ENCODE measurements around the gene PRDM12.
"Not testable (repeated sequence)": the region's sequence is repeated elsewhere in the genome, so short reads cannot be mapped to it uniquely, and the experiment has no call there.

The PRDM12 gene

GRCh38 chr9:130665029-130665430 is 636 bp downstream of the PRDM12 start:
- no peak for DNase-seq (ENCODE audit: low spot score)

DNA sequence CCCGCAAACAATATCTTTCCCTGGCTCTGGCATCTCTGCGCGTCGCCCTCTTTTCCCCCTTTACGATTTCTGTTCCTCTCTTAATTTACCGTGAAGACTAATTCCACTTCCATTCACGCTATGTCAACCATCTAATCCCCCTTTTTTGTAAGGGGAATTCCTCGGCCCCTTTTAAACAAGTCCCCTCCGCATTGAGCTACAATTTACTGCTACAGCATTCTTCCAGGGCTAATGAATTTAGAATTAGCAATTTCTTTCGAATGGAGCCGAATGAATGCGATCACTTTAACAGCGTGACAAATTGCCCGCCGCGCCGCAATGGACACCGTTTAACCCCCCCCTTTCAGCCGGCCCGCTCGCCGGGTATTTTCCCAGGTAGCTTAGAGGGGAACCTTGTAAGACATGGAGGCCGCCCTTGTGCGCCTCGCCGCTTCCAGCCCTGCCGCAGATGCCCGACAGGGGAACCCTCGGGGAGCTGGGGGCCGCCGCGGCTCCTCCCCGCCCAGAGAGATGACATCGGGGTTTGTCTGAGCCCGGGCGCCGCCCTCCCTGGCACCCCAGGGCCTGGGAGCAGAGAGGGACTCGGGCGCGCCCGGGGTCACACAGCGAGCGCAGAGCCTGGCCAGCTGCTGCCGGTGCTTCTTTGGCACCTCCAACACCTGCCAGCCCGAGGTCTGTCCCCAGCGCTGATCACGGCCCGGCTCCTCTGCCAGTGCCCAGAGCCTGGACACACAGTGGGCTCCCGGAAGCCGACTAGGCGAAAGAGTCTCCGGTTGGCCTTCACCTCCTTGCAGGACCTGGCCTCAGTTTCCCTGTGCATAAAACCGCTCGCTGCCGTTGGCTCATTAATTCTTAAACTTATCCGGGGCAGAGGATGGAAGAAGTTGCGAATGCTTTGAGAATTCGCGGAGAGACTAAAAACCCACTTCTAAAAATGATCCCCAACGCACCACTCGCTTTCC is 1.3 kb downstream of the PRDM12 start:
- no peak for DNase-seq (ENCODE audit: low spot score)

GRCh38 chr9:130666393-130667119 is 2.2 kb downstream of the PRDM12 start:
- no peak for DNase-seq (ENCODE audit: low spot score)

DNA sequence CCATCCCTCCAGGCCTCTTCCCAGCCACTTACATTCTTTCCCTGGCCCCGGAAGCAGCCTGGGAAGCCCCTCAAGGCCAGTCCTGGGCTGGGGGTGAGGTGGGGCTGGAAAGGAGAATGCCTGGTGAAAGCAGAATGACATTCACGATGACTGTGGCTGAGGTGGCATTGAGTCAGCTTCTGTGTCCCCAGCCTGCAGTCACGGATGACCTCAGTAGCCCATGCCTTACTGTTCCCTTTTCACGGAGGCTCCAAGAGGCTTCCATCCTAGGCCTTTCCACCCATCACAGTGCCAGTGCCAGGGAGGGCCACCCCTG is 2.7 kb downstream of the PRDM12 start:
- DNase-seq (ENCODE audit: low spot score) = no peak

DNA sequence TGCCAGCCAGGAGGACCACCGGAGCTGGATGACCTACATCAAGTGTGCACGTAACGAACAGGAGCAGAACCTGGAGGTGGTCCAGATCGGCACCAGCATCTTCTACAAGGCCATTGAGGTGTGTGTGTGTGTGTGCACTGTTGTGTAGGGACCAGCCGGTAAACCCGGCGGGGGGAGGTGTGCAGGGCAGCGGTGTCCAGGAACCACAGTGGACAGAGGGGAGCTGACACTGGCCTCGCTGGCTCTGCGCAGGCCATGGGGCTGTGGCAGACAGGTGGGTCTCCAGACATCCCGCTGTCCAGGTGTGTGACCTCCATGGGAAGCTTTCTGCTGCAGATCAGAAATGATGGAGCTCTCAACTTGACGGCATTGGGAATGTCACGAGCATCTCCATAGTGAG is 3.8 kb downstream of the PRDM12 start:
- DNase-seq (ENCODE audit: low spot score) = no peak

DNA sequence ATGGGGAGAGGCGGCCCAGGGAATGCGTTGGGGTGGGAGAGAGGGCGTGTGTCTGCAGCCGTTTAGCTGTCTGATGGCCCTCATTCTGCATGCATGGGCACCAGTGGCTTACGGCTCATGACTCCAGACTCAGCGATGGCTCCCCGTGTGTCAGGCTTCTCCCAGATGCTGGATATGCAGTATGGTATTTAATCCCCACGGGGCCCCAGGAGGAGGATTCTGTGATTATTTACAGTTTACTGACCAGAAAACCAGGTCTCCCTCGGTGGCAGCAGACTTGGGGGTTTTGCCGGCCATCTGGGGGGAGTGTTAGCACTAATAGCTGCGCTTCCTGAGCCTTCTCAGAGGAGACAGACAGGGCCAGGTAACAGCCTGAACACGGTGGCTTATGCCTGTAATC is 4.3 kb downstream of the PRDM12 start:
- no peak for DNase-seq (ENCODE audit: low spot score)

DNA sequence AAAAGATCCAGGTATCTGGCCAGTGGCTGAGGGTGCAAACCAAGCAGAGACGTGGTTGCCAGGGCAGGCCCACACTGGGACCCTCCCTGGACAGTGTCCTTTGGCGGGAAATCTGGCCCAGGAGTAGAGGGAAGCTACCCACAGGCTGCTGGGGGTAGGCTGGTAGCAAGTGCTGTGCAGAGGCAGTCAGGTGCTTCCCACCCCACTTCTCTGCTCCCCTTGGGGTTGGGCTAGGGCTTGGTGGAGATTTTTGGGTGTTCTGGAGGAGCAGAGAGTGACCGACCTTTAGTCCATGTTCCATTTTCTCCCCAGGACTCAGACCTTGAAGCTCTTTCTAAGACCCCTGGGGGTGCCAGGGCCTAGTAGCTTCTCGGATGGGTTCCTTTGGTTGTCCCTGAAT is 5.6 kb downstream of the PRDM12 start:
- no peak for DNase-seq (ENCODE audit: low spot score)

GRCh38 chr9:130670644-130671043 is 6.2 kb downstream of the PRDM12 start:
- no peak for DNase-seq (ENCODE audit: low spot score)

DNA sequence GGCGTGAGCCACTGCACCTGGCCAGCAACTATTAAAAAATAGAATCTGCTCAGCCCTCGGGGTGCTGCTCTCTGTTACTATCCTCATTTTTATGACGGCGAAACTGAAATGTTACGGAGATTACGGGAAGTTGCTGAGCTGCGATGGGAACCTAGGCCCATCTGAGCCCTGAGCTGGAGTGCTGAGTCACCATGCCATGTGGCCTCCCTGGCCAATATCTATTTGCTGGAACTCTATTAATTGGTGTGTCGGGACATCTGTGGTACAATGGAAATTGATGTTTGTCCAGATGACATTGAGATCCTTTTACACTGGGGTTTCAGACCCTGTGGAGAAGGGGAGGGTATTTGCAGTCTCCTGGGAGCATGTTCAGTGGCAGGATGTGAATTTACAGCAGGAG is 8.1 kb downstream of the PRDM12 start:
- DNase-seq (ENCODE audit: low spot score) = no peak

- no peak for DNase-seq (ENCODE audit: low spot score)
These were observed 8.7 kb downstream of the PRDM12 start for GRCh38 chr9:130672933-130673615.

- no peak for DNase-seq (ENCODE audit: low spot score)
These were observed 11.0 kb downstream of the PRDM12 start for GRCh38 chr9:130675396-130675795.

- no peak for DNase-seq (ENCODE audit: low spot score)
These were observed 12.9 kb downstream of the PRDM12 start for GRCh38 chr9:130677252-130677651.

DNA sequence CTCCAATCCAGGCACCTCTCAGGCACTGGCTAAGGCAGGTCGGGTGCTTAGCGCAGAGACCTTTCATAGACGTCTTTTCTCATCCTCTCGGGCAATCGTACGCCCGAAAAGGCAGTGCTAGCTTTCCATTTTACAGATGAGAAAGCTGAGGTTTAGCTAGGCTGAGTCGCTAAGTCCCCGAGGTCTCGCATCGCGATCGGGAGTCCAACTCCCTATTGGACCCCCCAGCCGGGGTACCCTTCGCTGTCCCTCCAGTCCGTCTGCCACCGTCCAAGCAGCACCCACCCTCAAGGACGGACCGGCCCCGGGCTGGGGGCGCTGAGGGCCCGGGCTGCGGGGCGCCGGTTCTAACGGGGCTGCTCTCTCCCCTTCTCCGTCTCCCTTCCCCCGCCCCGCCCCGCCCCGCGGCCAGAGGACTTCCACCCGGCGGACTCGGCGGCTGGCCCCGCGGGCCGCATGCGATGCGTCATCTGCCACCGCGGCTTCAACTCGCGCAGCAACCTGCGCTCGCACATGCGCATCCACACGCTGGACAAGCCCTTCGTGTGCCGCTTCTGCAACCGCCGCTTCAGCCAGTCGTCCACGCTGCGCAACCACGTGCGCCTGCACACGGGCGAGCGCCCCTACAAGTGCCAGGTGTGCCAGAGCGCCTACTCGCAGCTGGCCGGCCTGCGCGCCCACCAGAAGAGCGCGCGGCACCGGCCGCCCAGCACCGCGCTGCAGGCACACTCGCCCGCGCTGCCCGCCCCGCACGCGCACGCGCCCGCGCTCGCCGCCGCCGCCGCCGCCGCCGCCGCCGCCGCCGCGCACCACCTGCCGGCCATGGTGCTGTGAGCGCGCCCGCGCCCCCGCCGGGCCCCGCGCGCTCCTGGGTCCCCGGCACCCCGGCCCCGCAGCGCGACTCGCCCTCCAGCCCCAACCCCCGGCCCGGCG is 16.7 kb downstream of the PRDM12 start:
- DNase-seq (ENCODE audit: low spot score) = peak; percentile 59

DNA sequence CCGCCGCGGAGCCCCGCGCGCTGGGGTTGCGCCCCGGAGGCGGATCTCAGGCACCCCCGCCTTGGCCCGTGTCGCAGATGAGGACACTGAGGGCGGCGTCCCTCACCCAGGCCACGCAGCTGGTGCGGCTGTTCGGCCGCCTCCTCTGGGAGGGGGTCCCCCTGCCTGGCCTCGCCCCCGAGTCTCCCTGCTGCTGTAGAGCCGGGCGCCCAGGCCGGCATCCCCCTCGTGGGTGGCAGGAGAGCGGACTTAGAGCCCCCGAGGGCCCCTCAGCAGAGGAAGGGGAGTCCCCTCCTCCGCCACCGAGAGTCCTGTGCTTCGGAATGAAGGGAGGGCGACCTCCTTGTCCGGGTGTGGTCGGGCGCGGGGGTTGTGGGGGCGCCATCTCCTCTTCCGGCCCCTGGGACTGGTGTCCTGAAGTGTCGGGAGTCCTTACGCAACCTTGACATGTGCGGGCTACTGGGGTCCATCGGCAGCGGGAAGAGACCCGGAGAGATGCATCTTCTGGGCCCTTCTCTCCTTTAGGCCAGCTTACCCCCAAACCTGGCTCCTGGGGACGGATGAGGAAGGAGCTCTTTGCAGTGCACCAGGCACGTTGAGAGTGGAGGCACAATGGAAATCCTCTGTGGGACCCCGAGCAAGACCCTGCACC is 17.5 kb downstream of the PRDM12 start:
- no peak for DNase-seq (ENCODE audit: low spot score)

DNA sequence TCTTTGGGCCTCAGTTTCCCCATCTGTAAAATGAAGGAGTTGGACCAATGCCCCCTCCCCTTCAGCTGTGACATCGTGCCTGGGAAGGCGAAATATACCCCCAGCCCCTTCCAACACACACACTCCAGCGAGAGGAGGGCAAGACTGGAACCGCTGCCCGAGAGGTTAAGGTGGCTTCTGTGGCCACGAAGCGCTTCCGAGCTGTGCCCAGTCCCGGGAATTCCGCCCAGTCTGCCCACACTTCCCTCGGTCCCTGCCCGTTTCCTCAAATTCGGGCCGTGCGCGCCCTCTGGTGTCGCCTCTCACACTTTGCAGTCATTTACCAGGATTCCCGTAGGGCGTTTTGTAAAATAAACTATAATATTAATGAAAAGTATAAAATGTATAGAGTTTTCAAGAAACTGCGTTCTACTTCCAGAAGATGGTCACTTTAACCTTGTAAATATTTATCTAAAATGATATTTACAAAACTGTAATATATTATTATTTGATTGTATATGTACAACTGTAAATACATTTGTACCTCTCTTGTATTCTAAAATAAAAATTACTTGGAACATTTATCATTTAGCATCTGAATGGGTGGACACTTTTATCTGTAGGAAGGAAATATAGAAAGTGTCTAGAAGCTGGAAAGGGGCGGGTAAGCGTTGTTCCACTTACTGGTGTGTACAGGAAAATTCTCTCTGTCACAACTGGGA is 18.2 kb downstream of the PRDM12 start:
- peak; percentile 89 for DNase-seq (ENCODE audit: low spot score)

GRCh38 chr9:130685104-130685503 is 20.7 kb downstream of the PRDM12 start:
- DNase-seq (ENCODE audit: low spot score) = no peak

DNA sequence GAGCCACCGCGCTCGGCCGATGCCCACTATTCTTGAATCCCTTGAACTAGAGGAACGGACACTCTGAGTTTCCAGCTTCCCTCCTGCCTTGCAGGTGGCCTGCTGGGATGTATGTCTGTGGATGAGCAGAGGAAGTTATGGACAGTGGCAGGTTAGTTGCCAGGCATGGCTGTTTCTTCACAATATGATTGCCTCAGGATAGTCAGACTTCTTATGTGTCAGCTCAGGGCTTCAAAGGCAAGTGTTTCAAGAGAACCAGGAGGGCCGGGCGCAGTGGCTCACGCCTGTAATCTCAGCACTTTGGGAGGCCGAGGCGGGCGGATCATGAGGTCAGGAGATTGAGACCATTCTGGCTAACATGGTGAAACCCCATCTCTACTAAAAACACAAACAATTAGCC is 21.6 kb downstream of the PRDM12 start:
- DNase-seq (ENCODE audit: low spot score) = not testable (repeated sequence)

DNA sequence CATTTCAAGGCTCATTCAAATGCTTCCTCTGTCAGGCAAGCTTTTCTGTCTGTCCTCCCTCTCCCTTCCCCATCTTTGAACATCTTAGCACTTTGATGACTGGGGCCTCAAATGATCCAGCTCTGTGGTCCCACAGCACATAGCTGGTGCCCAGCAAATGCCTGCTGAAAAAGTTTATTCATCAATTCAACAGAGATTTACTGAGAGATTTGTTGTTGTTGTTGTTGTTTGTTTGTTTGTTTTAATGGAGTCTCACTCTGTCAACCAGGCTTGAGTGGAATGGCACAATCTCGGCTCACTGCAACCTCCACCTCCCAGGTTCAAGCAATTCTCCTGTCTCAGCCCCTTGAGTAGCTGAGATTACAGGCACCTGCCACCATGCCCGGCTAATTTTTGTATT is 23.2 kb downstream of the PRDM12 start:
- DNase-seq (ENCODE audit: low spot score) = no peak

DNA sequence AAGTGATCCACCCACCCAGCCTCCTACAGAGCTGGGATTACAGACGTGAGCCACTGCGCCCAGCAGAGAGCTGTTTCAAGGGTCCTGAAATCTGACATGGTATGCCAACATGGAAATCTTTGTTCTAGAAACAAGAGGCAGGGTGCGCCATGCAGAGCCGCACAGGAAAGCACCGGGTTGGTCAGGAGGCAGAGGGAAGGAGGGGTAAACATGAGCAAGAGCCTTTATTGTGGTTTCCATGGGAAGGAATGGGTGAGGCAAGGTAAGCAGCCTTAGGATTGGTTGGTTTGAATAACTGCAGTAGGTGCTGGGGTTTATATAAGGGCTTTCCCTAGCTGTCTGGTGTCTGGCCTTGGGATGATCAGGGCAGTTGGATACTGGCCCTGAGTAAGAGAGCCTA is 23.7 kb downstream of the PRDM12 start:
- no peak for DNase-seq (ENCODE audit: low spot score)

- DNase-seq (ENCODE audit: low spot score) = no peak
These were observed 25.2 kb downstream of the PRDM12 start for GRCh38 chr9:130689572-130689936.
